ENCODE measurements around the gene PPP1R3C.
A peak's percentile ranks its signal among the peaks of the same experiment; 100 is the strongest.

PPP1R3C gene

DNA sequence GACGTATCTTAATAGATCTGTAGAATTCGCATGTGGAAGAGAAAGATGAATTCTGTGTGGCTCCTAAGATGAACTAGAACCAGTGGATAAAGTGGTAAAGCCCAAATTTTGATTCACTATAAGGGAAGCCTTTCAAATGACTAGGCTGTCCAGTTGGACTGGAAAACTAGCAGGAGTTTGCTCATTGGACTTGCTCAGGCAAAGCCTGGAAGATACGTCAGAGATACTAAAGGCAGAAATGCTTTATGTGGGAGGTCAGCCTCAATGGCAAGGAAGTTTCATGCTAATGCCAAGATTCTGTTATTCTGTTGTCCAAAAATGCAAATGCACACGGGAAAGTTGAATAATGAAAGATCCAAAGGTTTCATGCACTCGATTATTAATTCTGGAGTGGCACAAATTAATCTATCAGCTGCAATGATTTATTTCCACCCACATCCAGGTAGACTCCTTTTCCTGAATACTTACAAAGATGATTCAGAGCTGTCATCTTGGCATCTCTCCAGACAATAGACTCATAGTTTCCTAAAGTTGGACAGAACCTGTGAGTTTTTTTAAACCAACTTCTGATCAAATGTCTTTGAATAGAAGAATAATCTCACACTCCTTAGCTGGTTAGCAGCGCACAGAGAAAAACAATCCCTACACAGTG is 20.5 kb upstream of the PPP1R3C start:
- Histone ChIP-seq H3K9me3 (ENCODE audit: control insufficient read depth, low read length) (peaks cover 7% of the 10 kb centered on the region), H3K36me3 (ENCODE audit: control insufficient read depth, insufficient read depth, low read length, severe bottlenecking) (no peaks in the 10 kb centered on the region), H3K27me3 (replicated peaks; ENCODE audit: control insufficient read depth, insufficient read depth, low read length) (no peaks in the 10 kb centered on the region), H3K4me3 (ENCODE audit: low read length) (no peak overlapping the region), H3K4me1 (ENCODE audit: control insufficient read depth, insufficient read depth, low read length) (peaks cover 13% of the 10 kb centered on the region), H3K9ac (ENCODE audit: low read length) (no peak overlapping the region)
- no peak for DNase-seq (ENCODE audit: low read depth)

GRCh38 chr10:91652364-91652763 is 19.5 kb upstream of the PPP1R3C start:
- H3K4me3 ChIP-seq (ENCODE audit: low read length) = no peak overlapping the region
- H3K9ac ChIP-seq (ENCODE audit: low read length) = no peak overlapping the region
- peaks cover 7% of the 10 kb centered on the region for H3K9me3 ChIP-seq (ENCODE audit: control insufficient read depth, low read length)
- peaks cover 13% of the 10 kb centered on the region for H3K4me1 ChIP-seq (ENCODE audit: control insufficient read depth, insufficient read depth, low read length)
- H3K36me3 ChIP-seq (ENCODE audit: control insufficient read depth, insufficient read depth, low read length, severe bottlenecking) = no peaks in the 10 kb centered on the region
- no peaks in the 10 kb centered on the region for H3K27me3 ChIP-seq (replicated peaks; ENCODE audit: control insufficient read depth, insufficient read depth, low read length)
- peak; percentile 78 for DNase-seq (ENCODE audit: low read depth)

DNA sequence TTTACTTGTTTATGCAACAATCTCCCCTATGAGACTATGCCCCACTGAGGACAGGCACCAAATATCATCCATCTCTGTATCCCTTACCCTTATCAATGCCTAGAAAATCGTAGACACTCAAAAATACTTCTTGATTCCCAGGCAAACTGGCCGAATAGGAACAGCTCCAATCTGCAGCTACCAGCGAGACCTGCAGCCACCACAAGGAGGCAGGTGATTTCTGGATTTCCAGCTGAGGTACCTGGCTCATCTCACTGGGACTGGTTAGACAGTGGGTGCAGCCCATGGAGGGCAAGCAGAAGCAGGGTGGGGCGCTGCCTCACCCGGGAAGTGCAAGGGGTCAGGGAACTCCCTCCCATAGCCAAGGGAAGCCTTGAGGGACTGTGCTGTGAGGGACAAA is 10.8 kb upstream of the PPP1R3C start:
- no peaks in the 10 kb centered on the region for H3K27me3 ChIP-seq (replicated peaks; ENCODE audit: control insufficient read depth, insufficient read depth, low read length)
- H3K4me3 ChIP-seq (ENCODE audit: low read length) = no peak overlapping the region
- no peaks in the 10 kb centered on the region for H3K9me3 ChIP-seq (ENCODE audit: control insufficient read depth, low read length)
- H3K36me3 ChIP-seq (ENCODE audit: control insufficient read depth, insufficient read depth, low read length, severe bottlenecking) = no peaks in the 10 kb centered on the region
- peaks cover 17% of the 10 kb centered on the region for H3K4me1 ChIP-seq (ENCODE audit: control insufficient read depth, insufficient read depth, low read length)
- no peak for DNase-seq (ENCODE audit: low read depth)
- peak overlapping the region; percentile 58 for H3K9ac ChIP-seq (ENCODE audit: low read length)

DNA sequence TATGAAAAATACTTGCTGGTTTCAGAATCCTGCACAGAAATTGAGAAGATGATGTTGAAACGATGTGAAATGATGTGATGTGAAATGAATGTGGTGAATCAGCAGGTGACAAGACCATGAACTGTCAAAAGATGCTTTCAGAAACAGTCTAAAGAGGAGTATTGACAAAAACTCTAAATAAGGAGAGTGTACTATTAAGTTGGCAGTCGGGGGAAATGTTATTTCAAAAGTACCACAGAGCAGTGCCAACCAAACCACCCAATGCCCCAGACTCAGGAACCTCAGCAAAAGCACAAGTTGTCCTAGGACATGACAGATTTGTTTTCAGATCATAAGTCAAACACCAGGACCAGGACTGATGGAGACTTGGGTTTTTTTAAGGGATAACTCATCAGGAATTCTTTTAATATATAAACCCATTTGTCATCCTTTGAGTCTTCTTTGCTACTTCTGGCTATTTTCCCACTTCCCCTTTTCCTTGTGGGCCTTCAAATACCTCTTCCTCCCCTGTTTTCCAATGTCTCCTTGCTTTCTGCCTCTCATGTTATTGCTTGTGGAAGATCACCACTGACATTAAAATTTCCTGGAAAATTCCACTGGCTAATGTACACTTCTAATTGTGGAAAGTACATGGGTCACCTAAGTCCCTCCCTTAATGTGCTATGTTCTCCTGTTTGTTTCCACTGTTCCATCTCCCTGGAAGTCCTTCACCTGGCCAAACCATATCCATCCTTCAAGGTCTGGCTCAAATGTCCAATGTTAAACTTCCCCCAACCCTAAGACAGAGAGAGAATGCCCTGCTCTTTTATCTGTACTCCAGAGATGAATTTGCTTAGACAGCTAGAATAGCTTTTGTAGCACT is 10.2 kb upstream of the PPP1R3C start:
- Histone ChIP-seq H3K4me1 (ENCODE audit: control insufficient read depth, insufficient read depth, low read length) (peaks cover 17% of the 10 kb centered on the region), H3K9ac (ENCODE audit: low read length) (peak overlapping the region; percentile 58), H3K4me3 (ENCODE audit: low read length) (no peak overlapping the region), H3K27me3 (replicated peaks; ENCODE audit: control insufficient read depth, insufficient read depth, low read length) (no peaks in the 10 kb centered on the region), H3K9me3 (ENCODE audit: control insufficient read depth, low read length) (no peaks in the 10 kb centered on the region), H3K36me3 (ENCODE audit: control insufficient read depth, insufficient read depth, low read length, severe bottlenecking) (no peaks in the 10 kb centered on the region)
- no peak for DNase-seq (ENCODE audit: low read depth)

DNA sequence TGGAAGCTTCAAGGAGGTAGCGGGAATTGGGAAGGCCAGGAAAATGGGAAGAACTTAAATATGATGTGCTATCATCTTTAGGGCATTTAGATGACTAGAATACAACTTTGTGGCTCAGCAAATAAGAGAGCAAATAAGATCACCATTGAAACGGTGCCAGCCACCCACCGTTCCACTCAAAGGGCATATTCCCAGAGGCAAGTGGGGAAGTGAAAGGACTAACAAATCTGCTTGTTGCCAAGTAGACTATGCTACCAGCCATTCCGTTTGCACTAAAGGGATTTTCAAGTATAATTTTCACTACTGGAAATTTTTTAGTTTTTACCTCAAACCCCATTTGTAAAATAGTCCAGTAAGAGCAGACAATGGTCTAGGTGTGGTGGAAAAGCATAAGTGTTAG is 4.0 kb upstream of the PPP1R3C start:
- Histone ChIP-seq H3K9me3 (ENCODE audit: control insufficient read depth, low read length) (no peaks in the 10 kb centered on the region), H3K4me1 (ENCODE audit: control insufficient read depth, insufficient read depth, low read length) (peaks cover 35% of the 10 kb centered on the region), H3K9ac (ENCODE audit: low read length) (no peak overlapping the region), H3K27me3 (replicated peaks; ENCODE audit: control insufficient read depth, insufficient read depth, low read length) (no peaks in the 10 kb centered on the region), H3K36me3 (ENCODE audit: control insufficient read depth, insufficient read depth, low read length, severe bottlenecking) (no peaks in the 10 kb centered on the region), H3K4me3 (ENCODE audit: low read length) (no peak overlapping the region)
- DNase-seq (ENCODE audit: low read depth) = no peak

- Histone ChIP-seq H3K9ac (ENCODE audit: low read length) (peak overlapping the region; percentile 73), H3K9me3 (ENCODE audit: control insufficient read depth, low read length) (peaks cover under 1% of the 10 kb centered on the region), H3K4me3 (ENCODE audit: low read length) (no peak overlapping the region), H3K27me3 (replicated peaks; ENCODE audit: control insufficient read depth, insufficient read depth, low read length) (no peaks in the 10 kb centered on the region), H3K4me1 (ENCODE audit: control insufficient read depth, insufficient read depth, low read length) (peaks cover 47% of the 10 kb centered on the region), H3K36me3 (ENCODE audit: control insufficient read depth, insufficient read depth, low read length, severe bottlenecking) (peaks cover 3% of the 10 kb centered on the region)
- DNase-seq (ENCODE audit: low read depth) = peak; percentile 95
Observed at GRCh38 chr10:91635401-91636400, 2.8 kb upstream of the PPP1R3C start.

GRCh38 chr10:91634898-91635297 is 2.0 kb upstream of the PPP1R3C start:
- H3K4me1 ChIP-seq (ENCODE audit: control insufficient read depth, insufficient read depth, low read length) = peaks cover 55% of the 10 kb centered on the region
- DNase-seq (ENCODE audit: low read depth) = no peak
- peak overlapping the region; percentile 73 for H3K9ac ChIP-seq (ENCODE audit: low read length)
- peaks cover 11% of the 10 kb centered on the region for H3K36me3 ChIP-seq (ENCODE audit: control insufficient read depth, insufficient read depth, low read length, severe bottlenecking)
- no peak overlapping the region for H3K4me3 ChIP-seq (ENCODE audit: low read length)
- H3K9me3 ChIP-seq (ENCODE audit: control insufficient read depth, low read length) = peaks cover 7% of the 10 kb centered on the region
- no peaks in the 10 kb centered on the region for H3K27me3 ChIP-seq (replicated peaks; ENCODE audit: control insufficient read depth, insufficient read depth, low read length)

GRCh38 chr10:91634246-91634645 is 1.4 kb upstream of the PPP1R3C start:
- Histone ChIP-seq H3K27me3 (replicated peaks; ENCODE audit: control insufficient read depth, insufficient read depth, low read length) (no peaks in the 10 kb centered on the region), H3K4me1 (ENCODE audit: control insufficient read depth, insufficient read depth, low read length) (peaks cover 62% of the 10 kb centered on the region), H3K9me3 (ENCODE audit: control insufficient read depth, low read length) (peaks cover 7% of the 10 kb centered on the region), H3K9ac (ENCODE audit: low read length) (no peak overlapping the region), H3K36me3 (ENCODE audit: control insufficient read depth, insufficient read depth, low read length, severe bottlenecking) (peaks cover 18% of the 10 kb centered on the region), H3K4me3 (ENCODE audit: low read length) (no peak overlapping the region)
- DNase-seq (ENCODE audit: low read depth) = no peak

DNA sequence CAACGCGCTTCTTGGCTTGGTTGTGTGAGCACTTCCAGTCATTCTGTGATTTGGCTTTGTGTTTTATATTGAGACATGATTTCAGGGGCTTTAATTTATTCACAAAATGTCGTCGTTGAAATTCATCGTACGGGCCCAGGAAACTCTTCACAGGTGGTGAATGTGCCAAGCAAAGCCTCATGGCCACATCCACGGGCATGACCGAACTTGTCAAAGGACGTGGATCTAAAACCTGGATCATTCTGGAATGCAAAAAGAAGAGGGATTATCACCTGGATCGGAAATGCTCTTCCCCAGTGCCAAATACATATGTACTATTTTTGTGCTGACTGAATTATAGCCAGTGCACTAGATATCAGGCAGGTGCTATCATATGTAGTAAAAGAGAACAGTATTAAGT is 2.2 kb downstream of the PPP1R3C start:
- no peak for DNase-seq (ENCODE audit: low read depth)
- Histone ChIP-seq H3K9me3 (ENCODE audit: control insufficient read depth, low read length) (peaks cover 7% of the 10 kb centered on the region), H3K4me3 (ENCODE audit: low read length) (peak overlapping the region; percentile 89)

GRCh38 chr10:91629715-91630549 is 2.9 kb downstream of the PPP1R3C start:
- Histone ChIP-seq H3K4me1 (ENCODE audit: control insufficient read depth, insufficient read depth, low read length) (peaks cover 49% of the 10 kb centered on the region), H3K4me3 (ENCODE audit: low read length) (peak overlapping the region; percentile 89), H3K9ac (ENCODE audit: low read length) (no peak overlapping the region), H3K27me3 (replicated peaks; ENCODE audit: control insufficient read depth, insufficient read depth, low read length) (no peaks in the 10 kb centered on the region), H3K36me3 (ENCODE audit: control insufficient read depth, insufficient read depth, low read length, severe bottlenecking) (peaks cover 34% of the 10 kb centered on the region), H3K9me3 (ENCODE audit: control insufficient read depth, low read length) (peaks cover 7% of the 10 kb centered on the region)
- DNase-seq (ENCODE audit: low read depth) = peak; percentile 35

More for the DNA sequence above, 2.2 kb downstream of the PPP1R3C start:
- no peaks in the 10 kb centered on the region for H3K27me3 ChIP-seq (replicated peaks; ENCODE audit: control insufficient read depth, insufficient read depth, low read length)
- H3K4me1 ChIP-seq (ENCODE audit: control insufficient read depth, insufficient read depth, low read length) = peaks cover 56% of the 10 kb centered on the region
- no peak overlapping the region for H3K9ac ChIP-seq (ENCODE audit: low read length)
- H3K36me3 ChIP-seq (ENCODE audit: control insufficient read depth, insufficient read depth, low read length, severe bottlenecking) = peaks cover 34% of the 10 kb centered on the region
